HG02840 (cell line): ENCODE data around the gene MRAP.

Source experiments
- ATAC-seq: cut with Tn5 transposase; IDR thresholded peaks from one replicate; pipeline ENCODE4 v1.9.1; 2021; ENCODE audit warnings: mild to moderate bottlenecking, moderate library complexity, moderate number of reproducible peaks; ENCODE audit not compliant: unreplicated experiment, low FRiP score

The MRAP gene

DNA sequence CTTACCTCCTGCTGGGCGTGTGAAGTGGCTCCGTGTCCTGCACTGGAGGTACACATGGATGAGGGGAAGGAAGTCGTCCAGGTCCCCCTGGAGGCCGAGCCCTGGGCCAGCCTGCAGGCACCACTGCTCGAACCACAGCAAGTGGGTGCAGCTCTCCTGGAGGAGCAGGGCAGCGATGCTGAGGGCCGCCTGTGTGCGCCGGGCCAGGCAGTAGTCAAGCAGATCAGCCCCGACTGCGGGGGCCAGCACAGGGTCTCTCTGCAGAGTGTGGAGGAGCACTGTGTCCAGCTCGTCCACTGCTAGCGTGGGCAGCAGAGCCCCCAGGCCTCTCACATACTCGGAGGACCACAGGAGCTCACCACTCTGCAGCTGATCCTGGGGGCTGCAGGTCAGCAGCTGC lies 48.3 kb downstream of the MRAP start:
- no peak for ATAC-seq

GRCh38 chr21:32347351-32347750 lies 48.7 kb downstream of the MRAP start:
- no peak for ATAC-seq

DNA sequence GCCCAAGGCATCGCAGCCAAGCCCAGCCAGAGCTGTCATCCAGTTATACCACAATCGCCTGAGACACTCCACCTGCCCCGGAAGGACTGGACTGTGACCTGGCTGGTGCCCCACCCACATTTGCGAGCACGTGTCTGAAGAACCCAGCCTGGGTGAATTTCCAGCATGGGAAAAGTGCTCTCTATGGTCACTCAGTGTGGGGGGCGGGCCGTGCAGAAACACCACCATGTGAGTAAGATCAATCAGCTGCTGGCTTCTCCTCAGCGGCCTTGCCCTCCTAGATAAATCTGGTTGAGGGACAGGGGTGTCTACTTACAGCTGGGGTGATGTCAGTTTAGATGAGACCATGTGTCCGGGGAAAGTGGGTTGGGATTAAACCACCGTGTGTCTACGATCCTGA lies 49.3 kb downstream of the MRAP start:
- ATAC-seq: no peak

DNA sequence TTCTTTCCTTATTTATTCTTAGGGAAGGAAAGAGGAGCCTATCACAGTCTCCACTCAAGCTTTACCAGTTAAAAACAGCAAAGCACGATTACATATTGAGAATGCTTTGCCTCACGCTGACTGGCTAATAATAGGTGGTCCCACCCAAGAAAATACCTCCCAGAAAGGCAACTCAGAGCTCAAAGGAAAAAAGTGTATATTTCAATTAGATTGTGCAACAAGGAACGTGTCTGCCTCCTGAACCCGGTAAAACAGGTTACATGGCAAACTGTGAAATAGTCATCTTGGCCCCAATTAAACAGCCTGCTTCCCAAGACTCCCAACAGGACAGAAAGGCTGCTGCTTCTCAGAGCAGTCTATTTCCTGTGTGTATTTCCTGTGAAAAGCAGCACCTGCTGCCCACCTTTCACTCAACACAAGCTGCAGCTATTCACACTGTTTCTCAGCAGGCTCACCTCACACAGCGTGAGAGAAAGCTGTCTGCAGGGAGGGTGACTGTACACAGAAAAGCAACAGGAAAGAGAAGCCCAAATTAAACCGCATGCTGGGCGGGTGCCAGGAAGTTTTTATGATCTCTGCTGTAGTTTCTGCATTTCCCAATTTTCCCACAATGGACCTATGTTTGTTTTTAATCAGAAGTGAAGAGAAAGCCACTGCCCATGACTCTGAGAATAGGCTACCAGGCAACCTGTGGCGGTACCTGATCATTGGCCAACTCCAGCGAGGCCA lies 50.1 kb downstream of the MRAP start:
- no peak for ATAC-seq

DNA sequence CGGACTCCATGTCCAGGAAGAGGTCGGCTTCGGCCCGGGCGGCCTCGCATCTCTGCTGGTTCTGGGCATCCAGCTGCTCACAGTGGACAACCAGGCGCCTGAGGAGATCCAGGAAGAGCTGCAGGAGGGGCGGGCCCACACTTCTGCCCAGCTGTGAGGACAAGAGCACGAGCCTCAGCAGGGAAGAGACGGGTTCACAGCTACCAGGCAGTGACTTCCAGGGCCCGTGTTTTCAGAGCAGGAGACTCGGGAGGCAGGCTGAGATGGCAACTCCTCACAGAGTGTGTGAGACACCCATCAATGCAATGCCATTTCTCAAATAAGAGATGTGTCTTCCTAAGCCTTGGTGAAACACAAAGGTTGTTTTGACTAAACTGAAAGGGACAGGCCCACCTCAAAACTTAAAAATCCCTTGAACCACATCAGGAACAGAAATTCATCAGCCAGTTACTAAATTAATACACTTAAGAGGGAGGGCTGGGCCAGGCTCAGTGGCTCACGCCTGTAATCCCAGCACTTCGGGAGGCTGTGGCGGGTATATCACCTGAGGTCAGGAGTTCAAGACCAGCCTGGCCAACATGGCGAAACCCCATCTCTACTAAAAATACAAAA lies 50.8 kb downstream of the MRAP start:
- ATAC-seq: no peak

- ATAC-seq: no peak
Measured at GRCh38 chr21:32350211-32350980, 51.7 kb downstream of the MRAP start.

- no peak for ATAC-seq
Measured at GRCh38 chr21:32350981-32351380, 52.3 kb downstream of the MRAP start.

DNA sequence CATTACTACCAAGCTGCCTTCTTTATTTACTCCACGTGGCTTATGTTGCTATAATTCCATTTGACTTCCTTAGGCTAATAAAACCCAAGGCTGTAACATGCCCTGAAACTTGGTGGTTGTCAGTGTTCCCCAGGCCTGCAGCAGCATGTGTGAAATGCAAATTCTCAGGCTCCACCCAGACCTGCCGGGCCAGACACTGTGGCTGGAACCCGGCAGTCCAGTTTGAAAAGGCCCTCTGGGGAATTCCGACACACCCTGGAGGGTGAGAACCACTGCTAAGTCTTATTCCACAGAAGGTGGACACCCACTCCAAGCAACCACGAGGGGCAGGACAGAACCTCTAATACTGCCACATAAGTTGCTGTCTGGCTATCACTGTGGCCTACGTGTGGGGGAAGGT lies 52.8 kb downstream of the MRAP start:
- ATAC-seq: no peak

- no peak for ATAC-seq
Measured at GRCh38 chr21:32352526-32352925, 53.9 kb downstream of the MRAP start.

DNA sequence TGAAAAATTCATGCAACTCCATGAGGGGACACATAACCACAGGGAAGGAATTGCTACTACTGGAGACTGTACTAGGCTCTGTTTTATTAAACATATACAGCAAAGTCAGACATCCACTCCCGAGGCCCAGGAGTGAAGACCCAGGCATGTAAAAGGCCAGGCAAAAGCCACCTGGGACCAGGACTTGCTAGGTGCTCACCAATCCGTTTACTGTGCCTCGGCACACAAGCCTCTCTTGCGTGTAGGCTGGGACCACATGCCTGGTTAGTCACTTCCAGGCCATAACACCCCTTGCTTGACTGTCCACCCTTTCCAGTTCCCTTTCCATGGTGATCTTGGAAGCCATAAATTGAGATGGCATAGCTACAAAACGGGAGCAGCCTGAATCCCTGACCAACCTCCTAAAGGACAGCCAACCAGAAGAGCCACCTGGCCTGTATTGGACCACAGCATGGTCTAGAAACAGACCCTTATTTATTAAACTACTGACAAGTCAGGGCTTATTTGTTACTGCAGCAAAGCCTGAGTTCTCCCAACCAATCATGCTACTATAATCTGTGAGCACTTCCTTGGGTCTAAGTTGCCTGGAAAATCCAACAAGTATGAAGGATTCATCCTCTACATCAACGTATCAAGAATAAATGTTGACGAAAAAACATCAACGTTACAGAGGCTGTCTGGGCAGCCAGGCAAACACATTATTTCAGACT lies 54.5 kb downstream of the MRAP start:
- no peak for ATAC-seq

DNA sequence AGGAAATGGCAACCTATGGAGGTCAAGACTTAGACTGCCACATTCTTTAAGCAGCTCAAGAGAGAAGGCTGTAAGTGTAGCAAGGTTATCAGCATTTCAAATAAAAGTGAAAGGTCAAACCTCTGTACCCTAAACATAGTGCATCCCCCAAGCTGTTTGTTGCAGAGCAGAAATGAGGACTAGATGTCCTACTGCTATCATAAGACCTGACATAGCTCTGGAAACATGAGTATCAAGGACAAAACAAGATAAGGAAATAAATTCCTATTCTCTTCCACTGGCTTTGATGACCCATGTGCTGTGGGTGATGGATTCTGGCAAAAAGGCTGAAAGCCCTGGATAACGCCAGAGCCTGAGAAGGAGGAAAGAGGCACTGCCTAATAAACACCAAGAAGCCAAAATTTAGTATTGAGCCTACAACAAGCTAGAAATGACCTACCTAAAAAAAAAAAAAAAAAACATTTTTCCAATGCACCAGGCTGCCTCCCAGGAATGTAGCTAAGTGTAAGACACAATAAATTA lies 58.3 kb downstream of the MRAP start:
- ATAC-seq: no peak

GRCh38 chr21:32359719-32360260 lies 61.1 kb downstream of the MRAP start:
- ATAC-seq: no peak

- ATAC-seq: no peak
Measured at GRCh38 chr21:32360401-32360975, 61.8 kb downstream of the MRAP start.
